Adrenal gland (tissue), 5 donors: ENCODE data around the gene MORN4.

Source experiments
- CTCF ChIP-seq, 6 experiments: fragments of 450-650 bp in 4 of 6; fragments of 200-600 bp in 2 of 6; sonication (generic) in 1 of 6; IDR thresholded peaks; 1 replicate in 5 of 6; 2 replicates in 1 of 6; pipeline versions ENCODE4 v1.5.1 to v1.8.0; 2016 to 2021; ENCODE audit warnings: antibody characterized with exemption in 6 of 6, mild to moderate bottlenecking in 2 of 6, moderate library complexity in 1 of 6
- POLR2A ChIP-seq, 2 donors: fragments of 450-650 bp; IDR thresholded peaks; one replicate each; pipeline ENCODE4 v1.6.1; 2017; ENCODE audit warnings: antibody characterized with exemption in 2 of 2, mild to moderate bottlenecking in 2 of 2, moderate library complexity in 1 of 2
- donor health status: DM: no; HTN: no; CAD: no.

GRCh38 chr10:97590082-97590747 lies 43.1 kb downstream of the MORN4 start:
- TF ChIP-seq POLR2A (IDR thresholded peaks at IDR 0.05) = no peak
- TF ChIP-seq CTCF (IDR thresholded peaks at IDR 0.05) = no peak
